Testis (tissue), 2 donors: Measurements from ENCODE around the gene ME3.

Experiments
- POLR2A ChIP-seq: fragments of 450-650 bp; IDR thresholded peaks from one replicate; pipeline ENCODE4 v1.6.1; 2017; ENCODE audit warnings: antibody characterized with exemption, mild to moderate bottlenecking, moderate library complexity
- TF ChIP-seq, protein P1 (sequence below), 3 experiments: fragments of 450-650 bp in 2 of 3; fragments of 200-600 bp in 1 of 3; sonication (generic) in 1 of 3; IDR thresholded peaks; one replicate each; pipeline ENCODE4 v1.5.1; 2016 to 2019; ENCODE audit warnings: antibody characterized with exemption in 3 of 3, mild to moderate bottlenecking in 2 of 3, moderate library complexity in 1 of 3

DNA sequence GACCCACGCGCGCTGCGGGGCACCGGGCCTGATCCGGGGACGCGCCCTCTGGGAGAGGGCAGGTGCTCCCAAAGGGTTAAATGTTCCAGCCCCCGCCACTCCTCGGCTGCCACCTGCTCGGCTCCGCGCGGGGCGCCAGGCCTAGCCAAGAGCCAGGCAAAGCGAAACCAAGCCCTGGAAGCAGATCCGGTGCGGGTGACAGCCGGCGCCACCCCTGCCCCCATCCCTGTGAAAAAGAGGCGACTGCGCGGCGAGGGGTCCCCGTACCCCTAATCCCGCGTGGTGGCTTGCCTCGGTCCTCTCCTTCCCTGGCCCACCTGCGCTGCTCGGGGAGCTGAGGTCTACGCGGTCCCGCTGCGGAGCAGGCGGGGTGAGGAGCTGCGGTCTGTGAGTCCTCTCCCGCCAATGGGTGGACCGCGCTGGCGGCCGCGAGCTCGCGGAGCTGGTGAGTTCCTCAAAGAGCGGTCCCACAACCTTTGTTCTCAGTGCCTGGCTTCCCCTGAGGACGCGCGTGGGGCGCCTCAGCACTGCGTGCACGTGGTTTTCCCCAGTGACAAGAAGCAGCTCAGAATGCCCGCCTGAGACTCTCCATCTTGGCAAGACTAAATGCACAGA is at the start of gene ME3:
- TF ChIP-seq POLR2A, result no peak
- TF ChIP-seq, protein P1, sequence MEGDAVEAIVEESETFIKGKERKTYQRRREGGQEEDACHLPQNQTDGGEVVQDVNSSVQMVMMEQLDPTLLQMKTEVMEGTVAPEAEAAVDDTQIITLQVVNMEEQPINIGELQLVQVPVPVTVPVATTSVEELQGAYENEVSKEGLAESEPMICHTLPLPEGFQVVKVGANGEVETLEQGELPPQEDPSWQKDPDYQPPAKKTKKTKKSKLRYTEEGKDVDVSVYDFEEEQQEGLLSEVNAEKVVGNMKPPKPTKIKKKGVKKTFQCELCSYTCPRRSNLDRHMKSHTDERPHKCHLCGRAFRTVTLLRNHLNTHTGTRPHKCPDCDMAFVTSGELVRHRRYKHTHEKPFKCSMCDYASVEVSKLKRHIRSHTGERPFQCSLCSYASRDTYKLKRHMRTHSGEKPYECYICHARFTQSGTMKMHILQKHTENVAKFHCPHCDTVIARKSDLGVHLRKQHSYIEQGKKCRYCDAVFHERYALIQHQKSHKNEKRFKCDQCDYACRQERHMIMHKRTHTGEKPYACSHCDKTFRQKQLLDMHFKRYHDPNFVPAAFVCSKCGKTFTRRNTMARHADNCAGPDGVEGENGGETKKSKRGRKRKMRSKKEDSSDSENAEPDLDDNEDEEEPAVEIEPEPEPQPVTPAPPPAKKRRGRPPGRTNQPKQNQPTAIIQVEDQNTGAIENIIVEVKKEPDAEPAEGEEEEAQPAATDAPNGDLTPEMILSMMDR (IDR thresholded peaks at IDR 0.05), result no peak
